Suprapubic skin (tissue), 4 donors: Measurements from ENCODE around the gene YY1. TPM values are rescaled to one million over a fixed set of nuclear protein-coding genes. Genes with fewer than 3 reads are reported as not detected.
A peak's percentile ranks its signal among the peaks of the same experiment; 100 is the strongest.
"Not testable (repeated sequence)": the region's sequence is repeated elsewhere in the genome, so short reads cannot be mapped to it uniquely, and the experiment has no call there.

Experiments used
- DNase-seq, 2 donors: peaks; one replicate each; pipeline ENCODE4 v3.0.0-alpha.2; 2019; ENCODE audit warnings: low spot score in 2 of 2
- H3K27ac ChIP-seq: fragments of 200-600 bp; sonication (generic); one replicate; pipeline ENCODE4 v1.5.1; 2019
- H3K27me3 ChIP-seq: fragments of 200-600 bp; sonication (generic); one replicate; pipeline ENCODE4 v1.5.1; 2019
- H3K36me3 ChIP-seq: fragments of 200-600 bp; sonication (generic); one replicate; pipeline ENCODE4 v1.5.1; 2019
- H3K4me1 ChIP-seq: fragments of 200-600 bp; sonication (generic); one replicate; pipeline ENCODE4 v1.5.1; 2019
- H3K4me3 ChIP-seq: fragments of 200-600 bp; sonication (generic); one replicate; pipeline ENCODE4 v1.5.1; 2019; ENCODE audit warnings: mild to moderate bottlenecking
- H3K9me3 ChIP-seq: fragments of 200-600 bp; sonication (generic); one replicate; pipeline ENCODE4 v1.5.1; 2019
- EP300 ChIP-seq: sonication (generic); formaldehyde crosslinking; IDR thresholded peaks from one replicate; pipeline ENCODE4 v1.6.1; 2017; ENCODE audit warnings: antibody characterized with exemption
- POLR2A ChIP-seq, 2 donors: fragments of 450-650 bp; IDR thresholded peaks; one replicate each; pipeline ENCODE4 v1.6.1; 2017; ENCODE audit warnings: antibody characterized with exemption in 2 of 2, mild to moderate bottlenecking in 2 of 2, moderate library complexity in 2 of 2
- POLR2AphosphoS5 ChIP-seq, 3 donors: sonication (generic); formaldehyde crosslinking; IDR thresholded peaks; one replicate each; pipeline ENCODE4 v1.6.1; 2017; ENCODE audit warnings: antibody characterized with exemption in 3 of 3
- WGBS: methylation state at CpG from one replicate; pipeline ENCODE4 v1.1.5; 2018; 5-methylcytosine and 5-hydroxymethylcytosine counted together
- total RNA-seq, 4 donors: library from RNA; depleted of rRNA; stranded (reverse); fragments of >200 nt; gene quantifications; one replicate each; pipeline ENCODE4 v1.1.0, GENCODE V29; 2016
- TF ChIP-seq, protein P1 (sequence below), 2 donors: fragments of 200-600 bp in 1 of 2; fragments of 450-650 bp in 1 of 2; sonication (generic) in 1 of 2; IDR thresholded peaks; one replicate each; pipeline ENCODE4 v1.5.1; 2016 to 2019; ENCODE audit warnings: antibody characterized with exemption in 2 of 2, mild to moderate bottlenecking in 1 of 2, moderate library complexity in 1 of 2

YY1 gene
- total RNA-seq, 4 donors from 2014 or later = 42.1 to 56.3 (median 48.9) TPM

DNA sequence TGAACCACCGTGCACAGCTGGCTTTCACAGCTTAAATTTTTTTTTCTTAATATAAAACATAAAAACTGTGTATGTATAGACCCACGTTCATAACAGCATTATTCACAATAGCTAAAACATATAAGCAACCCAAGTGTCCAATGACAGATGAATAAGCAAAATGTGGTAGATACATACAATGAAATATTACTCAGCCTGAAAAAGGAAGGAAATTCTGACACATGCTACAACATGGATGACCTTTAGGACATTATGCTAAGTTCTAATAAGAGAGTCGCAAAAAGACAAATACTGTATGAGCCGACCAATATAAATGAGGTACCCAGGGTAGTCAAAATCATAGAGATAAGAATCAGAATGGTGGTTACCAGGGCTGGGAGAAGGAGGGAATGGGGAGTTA lies 13.8 kb upstream of the YY1 start:
- TF ChIP-seq, protein P1, sequence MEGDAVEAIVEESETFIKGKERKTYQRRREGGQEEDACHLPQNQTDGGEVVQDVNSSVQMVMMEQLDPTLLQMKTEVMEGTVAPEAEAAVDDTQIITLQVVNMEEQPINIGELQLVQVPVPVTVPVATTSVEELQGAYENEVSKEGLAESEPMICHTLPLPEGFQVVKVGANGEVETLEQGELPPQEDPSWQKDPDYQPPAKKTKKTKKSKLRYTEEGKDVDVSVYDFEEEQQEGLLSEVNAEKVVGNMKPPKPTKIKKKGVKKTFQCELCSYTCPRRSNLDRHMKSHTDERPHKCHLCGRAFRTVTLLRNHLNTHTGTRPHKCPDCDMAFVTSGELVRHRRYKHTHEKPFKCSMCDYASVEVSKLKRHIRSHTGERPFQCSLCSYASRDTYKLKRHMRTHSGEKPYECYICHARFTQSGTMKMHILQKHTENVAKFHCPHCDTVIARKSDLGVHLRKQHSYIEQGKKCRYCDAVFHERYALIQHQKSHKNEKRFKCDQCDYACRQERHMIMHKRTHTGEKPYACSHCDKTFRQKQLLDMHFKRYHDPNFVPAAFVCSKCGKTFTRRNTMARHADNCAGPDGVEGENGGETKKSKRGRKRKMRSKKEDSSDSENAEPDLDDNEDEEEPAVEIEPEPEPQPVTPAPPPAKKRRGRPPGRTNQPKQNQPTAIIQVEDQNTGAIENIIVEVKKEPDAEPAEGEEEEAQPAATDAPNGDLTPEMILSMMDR (IDR thresholded peaks at IDR 0.05) = no peak
- no peak for TF ChIP-seq POLR2A (IDR thresholded peaks at IDR 0.05)
- no peak for TF ChIP-seq POLR2AphosphoS5 (IDR thresholded peaks at IDR 0.05)
- no peak for TF ChIP-seq EP300
- peaks cover 32% of the 10 kb centered on the region for H3K4me1 ChIP-seq
- no peak overlapping the region for H3K27ac ChIP-seq
- no peaks in the 10 kb centered on the region for H3K36me3 ChIP-seq
- DNase-seq = no peak
- H3K4me3 ChIP-seq = no peak overlapping the region
- 96% methylated on average over 4 of the region's 4 CpGs for WGBS
- H3K9me3 ChIP-seq = no peaks in the 10 kb centered on the region
- no peaks in the 10 kb centered on the region for H3K27me3 ChIP-seq

DNA sequence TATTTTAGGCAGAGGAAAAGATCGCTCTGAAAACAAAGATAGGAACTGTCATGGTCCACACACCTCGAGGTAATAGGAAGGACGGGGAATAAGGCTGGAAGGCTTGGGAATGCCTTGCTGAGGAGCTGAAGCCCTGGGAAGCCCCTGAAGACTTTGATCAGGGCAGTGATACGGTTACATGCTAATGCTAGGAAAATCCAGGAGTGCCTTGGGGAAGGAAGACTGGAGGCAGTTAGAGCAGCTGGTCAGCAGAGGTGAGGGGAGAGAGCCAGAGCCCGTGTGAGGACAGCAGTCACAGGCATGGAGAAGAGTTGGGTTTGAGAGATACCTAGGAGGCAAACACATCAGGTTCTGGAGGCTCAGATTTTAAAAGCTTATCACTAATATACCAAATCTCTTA lies 8.6 kb upstream of the YY1 start:
- Histone ChIP-seq H3K4me1 (peaks cover 7% of the 10 kb centered on the region), H3K4me3 (no peak overlapping the region), H3K27me3 (no peaks in the 10 kb centered on the region), H3K9me3 (no peaks in the 10 kb centered on the region), H3K36me3 (peaks cover 4% of the 10 kb centered on the region), H3K27ac (no peak overlapping the region)
- DNase-seq = no peak
- 84% methylated on average over 5 of the region's 5 CpGs for WGBS
- TF ChIP-seq, protein P1 (IDR thresholded peaks at IDR 0.05) = no peak
- TF ChIP-seq POLR2A (IDR thresholded peaks at IDR 0.05) (no peak), POLR2AphosphoS5 (IDR thresholded peaks at IDR 0.05) (no peak), EP300 (no peak)

- no peaks in the 10 kb centered on the region for H3K9me3 ChIP-seq
- H3K27me3 ChIP-seq = no peaks in the 10 kb centered on the region
- TF ChIP-seq POLR2AphosphoS5 (IDR thresholded peaks at IDR 0.05) = no peak
- no peak for TF ChIP-seq EP300
- no peak for TF ChIP-seq POLR2A (IDR thresholded peaks at IDR 0.05)
- TF ChIP-seq, protein P1 (IDR thresholded peaks at IDR 0.05) = no peak
- H3K36me3 ChIP-seq = peaks cover 4% of the 10 kb centered on the region
- 70% methylated on average over 4 of the region's 4 CpGs for WGBS
- H3K4me3 ChIP-seq = no peak overlapping the region
- no peak overlapping the region for H3K27ac ChIP-seq
- DNase-seq = no peak
- peaks cover 30% of the 10 kb centered on the region for H3K4me1 ChIP-seq
Observed at GRCh38 chr14:100234511-100234910, 4.4 kb upstream of the YY1 start.

DNA sequence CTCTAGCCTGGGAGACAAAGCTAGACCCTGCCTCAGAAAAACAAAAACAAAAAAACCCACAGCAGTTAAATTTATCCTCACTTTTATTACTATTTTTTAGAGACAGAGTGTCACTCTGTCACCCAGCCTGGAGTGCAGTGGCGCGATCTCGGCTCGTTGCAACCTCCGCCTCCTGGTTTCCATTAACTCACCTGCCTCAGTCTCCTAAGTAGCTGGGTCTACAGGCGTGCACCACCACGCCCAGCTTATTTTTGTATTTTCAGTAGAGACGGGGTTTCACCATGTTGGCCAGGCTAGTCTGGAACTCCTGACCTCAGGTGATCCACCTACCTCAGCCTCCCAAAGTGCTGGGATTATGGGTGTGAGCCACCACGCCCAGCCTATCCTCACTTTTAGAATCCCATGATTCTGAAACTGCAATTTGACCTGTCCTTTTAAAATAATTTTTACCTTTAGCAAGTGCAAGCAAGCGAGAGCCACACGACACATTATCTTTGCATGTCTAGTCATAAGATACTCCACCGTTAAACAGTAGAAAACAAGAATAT lies 2.6 kb upstream of the YY1 start:
- H3K36me3 ChIP-seq, DNase-seq, H3K4me3 ChIP-seq, H3K27me3 ChIP-seq, H3K9me3 ChIP-seq: not testable (repeated sequence)
- peaks cover 37% of the 10 kb centered on the region for H3K4me1 ChIP-seq
- H3K27ac ChIP-seq = peak overlapping the region; percentile 10
- WGBS = 78% methylated on average over 12 of the region's 12 CpGs

- Histone ChIP-seq H3K27ac (peak overlapping the region; percentile 10), H3K9me3 (no peaks in the 10 kb centered on the region), H3K4me3 (peak overlapping the region; percentile 100), H3K27me3 (no peaks in the 10 kb centered on the region), H3K4me1 (peaks cover 42% of the 10 kb centered on the region), H3K36me3 (peaks cover 4% of the 10 kb centered on the region)
- DNase-seq = no peak
- TF ChIP-seq POLR2A (IDR thresholded peaks at IDR 0.05) (no peak), EP300 (no peak), POLR2AphosphoS5 (IDR thresholded peaks at IDR 0.05) (no peak)
- TF ChIP-seq, protein P1 (IDR thresholded peaks at IDR 0.05) = no peak
Observed at GRCh38 chr14:100236881-100237280, 2.1 kb upstream of the YY1 start.
